GM23248 (cell line): ENCODE results near the gene UBAC2. TPM values are rescaled to one million over a fixed set of nuclear protein-coding genes. Genes with fewer than 3 reads are reported as not detected.

Experiments
- DNase-seq: peaks from one replicate; pipeline ENCODE4 v3.0.0-alpha.2; 2015
- H2AFZ ChIP-seq: fragments of 200-600 bp; sonication (generic); 2 replicates; pipeline ENCODE4 v1.6.1; 2016; ENCODE audit warnings: antibody characterized with exemption
- H3F3A ChIP-seq: fragments of 200-600 bp; sonication (generic); 2 replicates; pipeline ENCODE4 v1.6.1; 2016; ENCODE audit warnings: mild to moderate bottlenecking, antibody characterized with exemption, mixed run types; ENCODE audit not compliant: insufficient read depth
- H3K27ac ChIP-seq: fragments of 200-600 bp; sonication (generic); 2 replicates; pipeline ENCODE4 v1.5.1; 2016; ENCODE audit warnings: mild to moderate bottlenecking
- H3K27me3 ChIP-seq: fragments of 200-600 bp; sonication (generic); replicated peaks from 2 replicates; pipeline ENCODE4 v1.6.1; 2016; ENCODE audit warnings: mild to moderate bottlenecking; ENCODE audit not compliant: insufficient read depth
- H3K36me3 ChIP-seq: fragments of 200-600 bp; sonication (generic); 2 replicates; pipeline ENCODE4 v1.6.1; 2016; ENCODE audit warnings: low read depth, mild to moderate bottlenecking
- H3K4me1 ChIP-seq: fragments of 200-600 bp; sonication (generic); 2 replicates; pipeline ENCODE4 v1.6.1; 2016; ENCODE audit warnings: mild to moderate bottlenecking; ENCODE audit not compliant: insufficient read depth
- H3K4me2 ChIP-seq: fragments of 200-600 bp; sonication (generic); one replicate; pipeline ENCODE4 v1.6.1; 2016; ENCODE audit warnings: mild to moderate bottlenecking; ENCODE audit not compliant: unreplicated experiment
- H3K4me3 ChIP-seq: fragments of 200-600 bp; sonication (generic); 2 replicates; pipeline ENCODE4 v1.5.1; 2016; ENCODE audit warnings: mild to moderate bottlenecking
- H3K79me2 ChIP-seq: fragments of 200-600 bp; sonication (generic); 2 replicates; pipeline ENCODE4 v1.6.1; 2016; ENCODE audit warnings: mild to moderate bottlenecking; ENCODE audit not compliant: insufficient read depth
- H3K9ac ChIP-seq: fragments of 200-600 bp; sonication (generic); 2 replicates; pipeline ENCODE4 v1.6.1; 2016; ENCODE audit warnings: mild to moderate bottlenecking
- H3K9me2 ChIP-seq: fragments of 200-600 bp; sonication (generic); 2 replicates; pipeline ENCODE4 v1.6.1; 2016; ENCODE audit warnings: mixed run types, mild to moderate bottlenecking, moderate library complexity; ENCODE audit not compliant: insufficient read depth
- H3K9me3 ChIP-seq: fragments of 200-600 bp; sonication (generic); one replicate; pipeline ENCODE4 v1.6.1; 2017; ENCODE audit warnings: low read depth
- H4K20me1 ChIP-seq: fragments of 200-600 bp; sonication (generic); 2 replicates; pipeline ENCODE4 v1.6.0; 2016; ENCODE audit not compliant: insufficient read depth
- EZH2 ChIP-seq: fragments of 200-600 bp; sonication (generic); IDR thresholded peaks from 2 replicates; pipeline ENCODE4 v1.6.1; 2018; ENCODE audit warnings: antibody characterized with exemption, mild to moderate bottlenecking; ENCODE audit not compliant: insufficient read depth, poor library complexity, severe bottlenecking
- EZH2phosphoT487 ChIP-seq: fragments of 200-600 bp; sonication (generic); IDR thresholded peaks from 2 replicates; pipeline ENCODE4 v1.6.1; 2018; ENCODE audit warnings: antibody characterized with exemption, moderate library complexity, mild to moderate bottlenecking, low read depth; ENCODE audit not compliant: insufficient read depth
- WGBS, 2 experiments: methylation state at CpG; one replicate each; pipeline ENCODE4 v1.1.6; 2015 to 2017; ENCODE audit warnings: low lambda C conversion rate in 2 of 2, low coverage in 1 of 2; ENCODE audit errors: missing lambda C conversion rate in 2 of 2; 5-methylcytosine and 5-hydroxymethylcytosine counted together
- in situ Hi-C: fragments of 300-500 bp; cut with MboI; formaldehyde crosslinking; loops from 2 replicates; pipeline ENCODE4 v1.15.0; 2020
- polyA plus RNA-seq: library from polyadenylated mRNA; unstranded; fragments of >200 nt; fragmentation: Nextera tagmentation; extraction: Ambion mirVana; gene quantifications from 2 replicates; pipeline ENCODE4 v1.2.1, GENCODE V29; 2016
- total RNA-seq: library from RNA; depleted of rRNA; stranded (reverse); fragments of >200 nt; shearing (Covaris generic); gene quantifications from 2 replicates; pipeline ENCODE4 v1.2.3, GENCODE V29; 2014

UBAC2 gene
- total and polyA plus RNA-seq, 2 experiments from 2014 or later, result 66.1 to 95.9 TPM

DNA sequence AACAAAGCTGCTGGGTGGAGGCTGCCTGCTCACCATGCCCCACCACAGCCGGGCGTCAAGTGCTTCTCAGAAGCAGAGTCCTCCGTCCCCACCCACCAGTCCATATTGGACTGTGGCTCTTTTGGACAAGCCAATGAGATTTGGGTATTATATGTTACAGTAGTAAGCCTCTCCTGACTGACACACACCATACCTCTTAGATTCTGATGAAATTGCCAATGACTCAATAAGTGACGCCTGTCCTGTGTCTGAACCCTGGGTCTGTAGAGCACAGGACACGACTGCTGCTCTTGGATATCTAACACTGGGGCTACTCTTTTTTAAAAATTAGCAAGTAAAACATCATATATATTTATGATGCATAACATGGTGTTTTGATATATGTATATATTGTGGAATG lies 44.8 kb upstream of the UBAC2 start:
- H3F3A ChIP-seq, result peaks cover 14% of the 10 kb centered on the region
- no peak for DNase-seq
- H3K9ac ChIP-seq, result no peak overlapping the region
- no peak overlapping the region for H2AFZ ChIP-seq
- TF ChIP-seq EZH2phosphoT487, result no peak
- TF ChIP-seq EZH2, result no peak
- no peak overlapping the region for H3K4me2 ChIP-seq
- 82 to 90% methylated on average over 5 of the region's 5 CpGs for WGBS, 2 experiments
- no peaks in the 10 kb centered on the region for H3K79me2 ChIP-seq
- peaks cover 24% of the 10 kb centered on the region for H3K27me3 ChIP-seq
- no peak overlapping the region for H3K4me3 ChIP-seq
- no peaks in the 10 kb centered on the region for H3K36me3 ChIP-seq
- H4K20me1 ChIP-seq, result no peaks in the 10 kb centered on the region
- in situ Hi-C loops, result no loop called here
- H3K9me2 ChIP-seq, result 0 out of 2 replicates have a peak, but pooled peaks cover 3% of the 10 kb centered on the region
- no peak overlapping the region for H3K27ac ChIP-seq
- H3K9me3 ChIP-seq, result no peaks in the 10 kb centered on the region
- H3K4me1 ChIP-seq, result peaks cover 21% of the 10 kb centered on the region

DNA sequence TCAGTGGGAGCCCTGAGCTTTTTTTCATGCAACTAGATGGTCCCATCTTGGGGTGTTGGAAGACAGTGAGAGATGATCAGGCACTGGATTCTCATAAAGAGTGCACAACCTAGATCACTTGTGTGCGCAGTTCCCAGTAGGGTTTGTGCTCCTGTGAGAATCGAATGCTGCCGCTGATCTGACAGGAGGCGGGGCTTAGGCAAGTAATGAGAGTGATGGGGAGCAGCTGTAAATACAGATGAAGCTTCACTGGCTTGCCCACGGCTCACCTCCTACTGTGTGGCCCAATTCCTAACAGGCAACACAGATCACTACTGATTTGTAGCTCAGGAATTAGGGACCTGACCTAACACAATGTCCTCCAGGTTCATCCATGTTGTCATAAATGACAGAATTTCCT lies 43.6 kb upstream of the UBAC2 start:
- Histone ChIP-seq H3K27me3 (peaks cover 26% of the 10 kb centered on the region), H3K9me3 (no peaks in the 10 kb centered on the region), H3K9me2 (0 out of 2 replicates have a peak, but pooled peaks cover 2% of the 10 kb centered on the region), H3F3A (peaks cover 2% of the 10 kb centered on the region), H3K79me2 (no peaks in the 10 kb centered on the region), H3K9ac (no peak overlapping the region), H3K4me2 (no peak overlapping the region), H3K36me3 (no peaks in the 10 kb centered on the region), H4K20me1 (no peaks in the 10 kb centered on the region), H3K27ac (no peak overlapping the region), H3K4me3 (no peak overlapping the region), H2AFZ (no peak overlapping the region), H3K4me1 (peaks cover 9% of the 10 kb centered on the region)
- WGBS, 2 experiments, result 46 to 47% methylated on average over 5 of the region's 5 CpGs
- TF ChIP-seq EZH2phosphoT487 (no peak), EZH2 (no peak)
- in situ Hi-C loops, result no loop called here
- DNase-seq, result no peak

DNA sequence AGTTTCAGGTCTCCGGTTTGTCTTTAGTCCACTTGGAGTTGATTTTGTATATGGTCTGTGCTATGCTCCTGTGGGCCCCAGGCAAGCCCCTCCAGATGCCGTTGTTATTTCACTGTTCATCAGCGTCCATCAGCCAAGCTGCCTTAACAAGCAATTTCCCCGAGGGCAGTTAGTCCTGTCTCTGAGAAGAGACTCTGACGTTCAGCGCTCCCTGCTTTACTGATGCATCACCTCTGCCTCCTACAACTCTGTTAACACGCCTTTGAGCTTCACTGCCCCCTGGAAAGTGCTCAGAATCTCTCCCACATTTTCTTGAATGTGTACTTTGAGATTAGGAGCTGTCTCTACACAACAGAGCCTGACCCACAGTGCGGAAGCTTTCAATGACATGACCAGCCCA lies 41.8 kb upstream of the UBAC2 start:
- Histone ChIP-seq H3K4me3 (no peak overlapping the region), H2AFZ (no peak overlapping the region), H3K4me2 (no peak overlapping the region), H3F3A (no peaks in the 10 kb centered on the region), H3K27me3 (peaks cover 26% of the 10 kb centered on the region), H3K9me3 (no peaks in the 10 kb centered on the region), H4K20me1 (no peaks in the 10 kb centered on the region), H3K9ac (no peak overlapping the region), H3K9me2 (no peaks in the 10 kb centered on the region), H3K27ac (no peak overlapping the region), H3K4me1 (no peaks in the 10 kb centered on the region), H3K79me2 (no peaks in the 10 kb centered on the region), H3K36me3 (no peaks in the 10 kb centered on the region)
- DNase-seq, result no peak
- TF ChIP-seq EZH2, result no peak
- no peak for TF ChIP-seq EZH2phosphoT487
- WGBS, 2 experiments, result 53 to 58% methylated on average over 8 of the region's 8 CpGs
- in situ Hi-C loops, result no loop called here

DNA sequence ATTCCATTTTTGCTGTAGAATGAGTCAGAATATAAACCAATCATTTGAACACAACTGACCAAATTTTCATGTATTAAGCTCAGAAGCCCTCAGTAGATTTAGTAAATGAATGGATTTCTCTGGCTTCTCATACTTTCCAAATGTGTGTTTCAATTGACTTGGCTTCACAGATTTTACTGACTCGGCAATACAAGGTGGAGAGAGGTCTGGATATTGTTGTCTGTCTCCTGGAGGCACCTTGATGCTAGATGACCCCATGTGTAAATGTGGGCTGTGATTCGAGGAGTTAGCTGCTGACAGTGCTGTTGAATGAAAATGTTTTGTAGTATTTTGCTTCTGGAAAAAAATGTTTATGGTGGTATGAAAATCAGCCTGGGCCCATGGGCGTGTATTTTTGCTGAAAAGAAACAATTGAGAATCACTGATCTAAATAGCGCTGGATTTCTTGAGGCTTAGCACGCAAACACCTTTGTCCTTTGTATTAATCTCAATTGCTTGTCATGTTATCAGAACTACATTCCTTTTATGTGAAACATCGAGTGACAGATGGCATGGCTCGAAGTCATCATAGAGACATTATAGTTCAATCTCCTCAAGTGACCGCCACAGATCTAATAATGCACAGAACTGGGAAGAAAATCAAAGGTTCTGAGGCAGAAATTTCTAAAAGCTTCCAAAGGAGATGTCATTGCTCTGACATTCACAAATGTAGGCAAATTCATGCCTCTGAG lies 41.2 kb upstream of the UBAC2 start:
- Histone ChIP-seq H3K4me3 (no peak overlapping the region), H2AFZ (no peak overlapping the region), H3K79me2 (no peaks in the 10 kb centered on the region), H3K36me3 (no peaks in the 10 kb centered on the region), H4K20me1 (no peaks in the 10 kb centered on the region), H3K4me2 (no peak overlapping the region), H3K9me3 (no peaks in the 10 kb centered on the region), H3K4me1 (no peaks in the 10 kb centered on the region), H3K9ac (no peak overlapping the region), H3K9me2 (no peaks in the 10 kb centered on the region), H3F3A (no peaks in the 10 kb centered on the region), H3K27me3 (peaks cover 26% of the 10 kb centered on the region), H3K27ac (no peak overlapping the region)
- in situ Hi-C loops, result no loop called here
- no peak for DNase-seq
- TF ChIP-seq EZH2phosphoT487 (no peak), EZH2 (no peak)
- 29 to 32% methylated on average over 8 of the region's 8 CpGs for WGBS, 2 experiments
